WI38 (cell line): ENCODE results near the gene RBMS3.
"Not testable (repeated sequence)": the region's sequence is repeated elsewhere in the genome, so short reads cannot be mapped to it uniquely, and the experiment has no call there.

Experiments used
- H3K4me3 ChIP-seq: 2 replicates; pipeline ENCODE4 v1.5.1; 2011; ENCODE audit warnings: low read depth, mild to moderate bottlenecking, control low read depth, low read length
- CTCF ChIP-seq: IDR thresholded peaks from 2 replicates; pipeline ENCODE4 v1.5.1; 2012; ENCODE audit warnings: low read depth, mild to moderate bottlenecking, control low read depth, low read length

The RBMS3 gene

GRCh38 chr3:30048431-30048830 lies 767.6 kb downstream of the RBMS3 start:
- TF ChIP-seq CTCF, result no peak
- H3K4me3 ChIP-seq, result no peak overlapping the region

GRCh38 chr3:30050116-30050515 lies 769.2 kb downstream of the RBMS3 start:
- not testable (repeated sequence) for H3K4me3 ChIP-seq

GRCh38 chr3:30059240-30059639 lies 778.4 kb downstream of the RBMS3 start:
- no peak overlapping the region for H3K4me3 ChIP-seq
- TF ChIP-seq CTCF, result no peak
